ENCODE data around the gene PPP2R1A.

Gene PPP2R1A

GRCh38 chr19:52219611-52220010, 29.8 kb downstream of the PPP2R1A start:
- H3K27ac ChIP-seq (ENCODE audit: low read length), result no peak overlapping the region
- H4K20me1 ChIP-seq (ENCODE audit: insufficient read depth, low read length), result no peaks in the 10 kb centered on the region
- peaks cover 37% of the 10 kb centered on the region for H3K36me3 ChIP-seq (replicated peaks; ENCODE audit: insufficient read depth, low read length)
- H3K4me1 ChIP-seq (ENCODE audit: low read length), result no peaks in the 10 kb centered on the region
- H2AFZ ChIP-seq (ENCODE audit: low read length), result no peak overlapping the region
- no peak overlapping the region for H3K4me3 ChIP-seq (ENCODE audit: low read length)
- no peak overlapping the region for H3K4me2 ChIP-seq (ENCODE audit: low read depth, low read length)
- H3K9me2 ChIP-seq (replicated peaks; ENCODE audit: insufficient read depth, low read length), result no peaks in the 10 kb centered on the region
- H3K9ac ChIP-seq (ENCODE audit: low read length), result no peak overlapping the region
- no peaks in the 10 kb centered on the region for H3K27me3 ChIP-seq (replicated peaks; ENCODE audit: insufficient read depth, low read length)
- DNase-seq, result no peak
- H3F3A ChIP-seq (ENCODE audit: insufficient read depth, low read length), result no peaks in the 10 kb centered on the region
- H3K9me3 ChIP-seq (replicated peaks; ENCODE audit: insufficient read depth, low read length), result no peaks in the 10 kb centered on the region
- TF ChIP-seq CTCF (IDR thresholded peaks at IDR 0.05; ENCODE audit: low read length) (no peak), EZH2phosphoT487 (IDR thresholded peaks at IDR 0.05; ENCODE audit: low read length) (no peak), EZH2 (optimal IDR thresholded peaks at IDR 0.05; ENCODE audit: low read depth, low read length) (no peak)
- H3K79me2 ChIP-seq (ENCODE audit: low read length), result no peaks in the 10 kb centered on the region

GRCh38 chr19:52221031-52221430, 31.2 kb downstream of the PPP2R1A start:
- no peak for TF ChIP-seq EZH2 (optimal IDR thresholded peaks at IDR 0.05; ENCODE audit: low read depth, low read length)
- no peak for TF ChIP-seq EZH2phosphoT487 (IDR thresholded peaks at IDR 0.05; ENCODE audit: low read length)
- no peak for TF ChIP-seq CTCF (IDR thresholded peaks at IDR 0.05; ENCODE audit: low read length)
- H3K79me2 ChIP-seq (ENCODE audit: low read length), result no peaks in the 10 kb centered on the region
- no peak overlapping the region for H3K27ac ChIP-seq (ENCODE audit: low read length)
- no peak overlapping the region for H3K4me2 ChIP-seq (ENCODE audit: low read depth, low read length)
- no peaks in the 10 kb centered on the region for H3K27me3 ChIP-seq (replicated peaks; ENCODE audit: insufficient read depth, low read length)
- H3K36me3 ChIP-seq (replicated peaks; ENCODE audit: insufficient read depth, low read length), result peaks cover 45% of the 10 kb centered on the region
- no peaks in the 10 kb centered on the region for H4K20me1 ChIP-seq (ENCODE audit: insufficient read depth, low read length)
- no peak overlapping the region for H3K4me3 ChIP-seq (ENCODE audit: low read length)
- H3K9ac ChIP-seq (ENCODE audit: low read length), result no peak overlapping the region
- H3F3A ChIP-seq (ENCODE audit: insufficient read depth, low read length), result no peaks in the 10 kb centered on the region
- DNase-seq, result no peak
- no peaks in the 10 kb centered on the region for H3K9me2 ChIP-seq (replicated peaks; ENCODE audit: insufficient read depth, low read length)
- H3K4me1 ChIP-seq (ENCODE audit: low read length), result no peaks in the 10 kb centered on the region
- H3K9me3 ChIP-seq (replicated peaks; ENCODE audit: insufficient read depth, low read length), result no peaks in the 10 kb centered on the region
- H2AFZ ChIP-seq (ENCODE audit: low read length), result no peak overlapping the region

GRCh38 chr19:52221831-52222375, 32.1 kb downstream of the PPP2R1A start:
- Histone ChIP-seq H3K36me3 (replicated peaks; ENCODE audit: insufficient read depth, low read length) (peaks cover 53% of the 10 kb centered on the region), H3K9me2 (replicated peaks; ENCODE audit: insufficient read depth, low read length) (no peaks in the 10 kb centered on the region), H3K4me1 (ENCODE audit: low read length) (no peaks in the 10 kb centered on the region), H3K79me2 (ENCODE audit: low read length) (no peaks in the 10 kb centered on the region), H2AFZ (ENCODE audit: low read length) (no peak overlapping the region), H4K20me1 (ENCODE audit: insufficient read depth, low read length) (no peaks in the 10 kb centered on the region), H3K4me2 (ENCODE audit: low read depth, low read length) (no peak overlapping the region), H3K9ac (ENCODE audit: low read length) (no peak overlapping the region), H3K27ac (ENCODE audit: low read length) (no peak overlapping the region), H3K9me3 (replicated peaks; ENCODE audit: insufficient read depth, low read length) (no peaks in the 10 kb centered on the region), H3F3A (ENCODE audit: insufficient read depth, low read length) (no peaks in the 10 kb centered on the region), H3K27me3 (replicated peaks; ENCODE audit: insufficient read depth, low read length) (no peaks in the 10 kb centered on the region), H3K4me3 (ENCODE audit: low read length) (no peak overlapping the region)
- no peak for DNase-seq
- TF ChIP-seq EZH2phosphoT487 (IDR thresholded peaks at IDR 0.05; ENCODE audit: low read length) (no peak), EZH2 (optimal IDR thresholded peaks at IDR 0.05; ENCODE audit: low read depth, low read length) (no peak), CTCF (IDR thresholded peaks at IDR 0.05; ENCODE audit: low read length) (no peak)
